GM18870 (cell line): Measurements from ENCODE around the gene ANTXR1.
"Not testable (repeated sequence)": the region's sequence is repeated elsewhere in the genome, so short reads cannot be mapped to it uniquely, and the experiment has no call there.

Experiments
- ATAC-seq: cut with Tn5 transposase; IDR thresholded peaks from one replicate; pipeline ENCODE4 v1.9.1; 2021; ENCODE audit warnings: moderate library complexity; ENCODE audit not compliant: unreplicated experiment

ANTXR1 gene

GRCh38 chr2:69223759-69224511 lies 211.0 kb downstream of the ANTXR1 start:
- ATAC-seq = no peak

- no peak for ATAC-seq
These were observed 211.5 kb downstream of the ANTXR1 start for GRCh38 chr2:69224512-69224837.

DNA sequence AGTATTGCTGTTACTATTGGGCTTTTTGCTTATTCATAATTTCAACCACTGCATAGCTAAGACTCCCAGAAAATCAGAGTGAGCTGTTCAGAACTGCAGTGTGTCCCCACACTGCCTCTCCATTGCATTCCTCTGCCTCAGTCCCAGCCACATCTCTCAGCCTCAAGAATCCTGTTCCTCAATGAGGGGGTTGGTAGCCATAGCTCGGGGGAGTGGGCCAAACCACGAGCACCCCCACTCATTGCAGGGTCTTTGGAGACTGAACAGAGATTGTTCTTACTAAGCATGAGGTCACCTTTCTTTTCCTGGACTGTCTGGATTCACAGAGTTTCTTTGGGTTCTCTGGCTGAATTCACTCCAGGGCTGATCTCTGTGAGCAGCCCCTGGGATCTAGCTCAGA lies 213.0 kb downstream of the ANTXR1 start:
- no peak for ATAC-seq

- no peak for ATAC-seq
These were observed 213.9 kb downstream of the ANTXR1 start for GRCh38 chr2:69226903-69227302.

GRCh38 chr2:69227716-69228115 lies 214.7 kb downstream of the ANTXR1 start:
- no peak for ATAC-seq

GRCh38 chr2:69230946-69231345 lies 218.0 kb downstream of the ANTXR1 start:
- not testable (repeated sequence) for ATAC-seq

GRCh38 chr2:69231612-69232277 lies 218.8 kb downstream of the ANTXR1 start:
- no peak for ATAC-seq

GRCh38 chr2:69235835-69236234 lies 222.9 kb downstream of the ANTXR1 start:
- ATAC-seq = not testable (repeated sequence)

GRCh38 chr2:69237070-69237670 lies 224.2 kb downstream of the ANTXR1 start:
- ATAC-seq = no peak

DNA sequence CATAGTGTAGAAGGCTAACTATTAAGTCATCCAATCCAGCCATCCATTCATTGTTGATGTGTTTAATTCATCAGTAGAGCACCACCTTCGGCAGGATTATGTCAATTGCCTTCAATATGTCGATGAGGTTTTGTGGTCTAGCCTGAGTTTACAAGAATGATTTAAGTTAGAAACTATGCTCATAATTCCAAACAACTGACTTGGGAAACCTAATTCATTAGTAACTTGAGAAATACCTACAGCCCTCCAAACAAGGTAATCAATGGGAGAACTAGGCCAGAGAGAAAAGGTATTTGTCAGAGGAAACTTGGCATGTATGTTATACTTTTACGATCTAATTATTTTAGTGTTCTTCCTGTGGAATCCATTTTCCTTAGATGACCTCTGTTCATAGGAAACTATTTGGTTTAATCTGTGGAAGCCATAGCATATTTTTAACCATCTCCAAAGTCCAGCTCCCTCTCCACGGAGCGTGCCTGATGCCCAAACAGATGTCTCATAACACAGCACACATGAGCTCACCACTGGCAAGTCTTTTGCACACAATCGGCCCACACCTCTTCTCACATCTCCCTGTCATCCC lies 225.6 kb downstream of the ANTXR1 start:
- ATAC-seq = no peak

DNA sequence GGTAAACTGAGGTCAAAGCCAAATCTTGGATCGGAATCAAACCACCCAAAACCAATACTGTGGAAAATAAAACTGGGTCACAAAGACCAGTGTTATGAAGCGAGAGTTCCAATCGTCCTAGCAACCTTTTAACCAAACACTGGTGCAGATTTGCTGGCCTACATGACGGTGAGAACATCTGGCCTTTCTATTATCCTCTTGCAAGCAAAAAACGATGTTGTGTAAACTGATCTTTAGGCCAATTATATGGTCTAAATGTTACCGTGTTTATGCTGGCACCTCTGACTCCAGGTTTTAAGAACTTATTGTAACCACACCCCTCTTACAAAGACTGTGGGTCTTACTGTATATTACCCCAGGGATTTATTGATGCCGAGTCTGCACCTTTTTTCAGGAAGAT lies 228.1 kb downstream of the ANTXR1 start:
- no peak for ATAC-seq

DNA sequence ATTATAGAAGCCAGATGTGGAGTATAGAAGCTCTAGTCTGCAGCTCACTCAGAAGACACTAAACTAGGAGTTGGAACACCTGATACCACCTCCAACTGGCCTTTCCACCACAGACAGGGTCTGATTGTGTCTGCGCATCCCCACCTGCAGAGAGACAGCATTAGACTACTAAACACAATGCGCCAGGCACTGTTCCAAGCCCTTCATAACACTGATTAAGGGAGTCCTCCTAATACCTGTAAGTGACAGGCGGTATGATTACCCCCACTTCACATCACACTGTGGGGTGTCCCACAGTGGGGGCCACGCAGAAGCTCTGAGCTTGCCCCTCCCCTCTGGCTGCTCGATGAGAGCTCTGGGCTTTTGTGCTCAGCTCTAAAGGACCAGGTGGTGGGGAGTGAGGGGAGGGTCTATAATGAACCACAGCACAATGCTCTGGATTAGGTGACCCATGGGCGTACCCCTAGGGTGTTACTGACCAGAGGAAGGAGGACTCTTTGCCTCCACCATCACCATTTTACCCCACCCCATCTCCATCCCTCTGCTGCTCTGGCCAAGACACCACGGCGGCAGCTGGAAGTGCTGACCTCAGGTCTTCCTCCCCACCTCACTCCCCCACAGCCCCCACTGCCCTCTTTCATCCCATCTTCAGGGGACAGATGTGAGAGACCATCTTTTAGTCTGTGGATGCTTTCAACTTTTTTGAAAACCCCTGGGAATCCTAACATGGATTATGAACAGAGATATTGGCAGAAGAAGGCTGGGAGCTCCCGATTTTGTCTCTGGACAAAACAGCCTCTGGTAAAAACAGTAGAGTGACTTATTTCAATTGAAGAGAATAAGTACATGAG lies 228.9 kb downstream of the ANTXR1 start:
- ATAC-seq = no peak

GRCh38 chr2:69242651-69243051 lies 229.7 kb downstream of the ANTXR1 start:
- no peak for ATAC-seq

DNA sequence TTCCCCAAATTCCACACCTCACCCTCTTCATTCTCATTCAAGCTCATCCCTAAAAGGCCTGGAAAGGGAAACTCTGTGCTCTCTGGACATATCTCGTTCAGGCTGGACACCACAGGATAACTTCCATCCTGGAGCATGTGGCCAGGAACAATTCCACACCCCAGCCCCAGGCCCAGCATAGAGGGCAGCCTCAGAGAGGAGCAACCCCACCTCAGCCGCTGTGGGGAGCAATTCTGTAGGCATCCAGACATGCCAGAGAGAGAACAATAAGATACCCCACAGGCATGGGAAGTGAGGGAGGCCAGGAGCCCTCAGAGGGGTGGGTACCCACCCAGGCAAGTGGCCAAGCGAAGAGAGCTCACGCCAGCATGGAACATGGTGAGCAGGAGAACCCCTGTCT lies 230.7 kb downstream of the ANTXR1 start:
- ATAC-seq = no peak

DNA sequence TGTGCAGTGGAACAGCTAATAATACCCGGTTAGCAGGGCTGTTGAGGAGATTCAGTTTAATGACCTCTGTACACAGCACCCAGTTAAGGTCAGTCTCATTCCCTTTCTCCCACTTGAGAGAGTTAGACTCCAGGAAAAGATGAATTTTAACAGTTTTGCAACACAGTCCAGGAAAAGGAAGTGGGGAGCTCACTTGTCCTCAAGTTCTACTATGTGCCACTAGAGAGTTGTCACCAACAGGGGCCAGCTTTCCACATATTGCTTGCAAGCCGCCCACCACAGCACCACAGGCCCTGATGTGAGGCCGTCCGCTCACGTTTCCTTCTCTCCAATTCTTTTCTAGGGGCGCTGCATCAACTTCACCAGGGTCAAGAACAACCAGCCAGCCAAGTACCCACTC lies 231.9 kb downstream of the ANTXR1 start:
- no peak for ATAC-seq

GRCh38 chr2:69247583-69247982 lies 234.6 kb downstream of the ANTXR1 start:
- no peak for ATAC-seq

DNA sequence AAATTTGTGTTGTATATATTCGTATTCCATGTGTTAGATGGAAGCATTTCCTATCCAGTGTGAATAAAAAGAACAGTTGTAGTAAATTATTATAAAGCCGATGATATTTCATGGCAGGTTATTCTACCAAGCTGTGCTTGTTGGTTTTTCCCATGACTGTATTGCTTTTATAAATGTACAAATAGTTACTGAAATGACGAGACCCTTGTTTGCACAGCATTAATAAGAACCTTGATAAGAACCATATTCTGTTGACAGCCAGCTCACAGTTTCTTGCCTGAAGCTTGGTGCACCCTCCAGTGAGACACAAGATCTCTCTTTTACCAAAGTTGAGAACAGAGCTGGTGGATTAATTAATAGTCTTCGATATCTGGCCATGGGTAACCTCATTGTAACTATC lies 235.3 kb downstream of the ANTXR1 start:
- no peak for ATAC-seq

DNA sequence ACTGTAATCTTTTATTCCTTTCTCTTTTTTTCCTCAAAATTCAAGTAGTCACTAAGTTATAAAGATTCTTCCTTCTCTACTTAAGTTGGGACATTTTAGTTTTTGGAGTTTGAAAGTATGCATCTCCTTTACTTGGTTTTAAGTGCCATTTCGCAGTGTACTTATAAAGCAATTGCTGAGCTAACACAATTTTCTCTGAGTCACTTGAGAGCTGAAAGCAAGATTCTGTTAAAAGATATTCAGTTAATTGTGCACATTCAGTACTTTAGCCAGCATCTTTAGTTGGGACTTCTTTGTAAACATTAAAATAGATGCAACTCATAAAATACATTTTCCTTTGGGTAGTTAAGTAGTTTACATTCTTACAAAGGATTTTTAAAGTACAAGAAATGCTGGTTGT lies 238.0 kb downstream of the ANTXR1 start:
- no peak for ATAC-seq

DNA sequence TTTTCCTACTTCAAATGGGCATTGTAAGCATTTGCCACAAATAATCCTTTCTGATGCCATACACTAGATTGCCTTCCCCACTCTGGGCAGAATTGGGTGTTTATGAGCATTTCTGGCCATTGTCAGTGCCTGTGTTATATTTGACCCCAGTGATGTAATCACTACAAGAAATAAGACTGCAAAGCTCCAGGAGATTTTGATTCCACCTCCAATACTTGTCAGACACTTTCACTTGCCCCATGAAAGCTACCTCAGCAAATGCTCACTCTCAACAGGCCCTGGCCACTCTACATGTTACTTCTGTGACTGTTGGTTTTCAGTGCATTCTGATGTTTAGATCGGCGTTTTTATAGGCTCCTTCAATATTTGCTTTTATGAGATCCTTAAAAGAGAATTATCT lies 239.0 kb downstream of the ANTXR1 start:
- no peak for ATAC-seq

GRCh38 chr2:69253112-69253511 lies 240.1 kb downstream of the ANTXR1 start:
- ATAC-seq = no peak
